ENCODE results near the gene SUGT1.
"Not testable (repeated sequence)": the region's sequence is repeated elsewhere in the genome, so short reads cannot be mapped to it uniquely, and the experiment has no call there.

GRCh38 chr13:52608184-52608583 is 44.5 kb upstream of the SUGT1 start:
- not testable (repeated sequence) for TF ChIP-seq POLR2AphosphoS5 (IDR thresholded peaks at IDR 0.05; ENCODE audit: low read depth, low read length); SIN3A (IDR thresholded peaks at IDR 0.05; ENCODE audit: borderline replicate concordance, insufficient read depth, low read depth, low read length)
